H1 (cell line): Measurements from ENCODE around the gene DNAJB1. TPM values are rescaled to one million over a fixed set of nuclear protein-coding genes. Genes with fewer than 3 reads are reported as not detected.

ENCODE experiments used
- CTCF ChIA-PET: fragments of 300-600 bp; sonication (Branson Sonifier 250); formaldehyde crosslinking; loops from one replicate; lab custom pipeline; 2021; ENCODE audit not compliant: partially characterized antibody; lab: Charles Lee
- POLR2A ChIA-PET: fragments of 300-600 bp; sonication (Branson Sonifier 250); formaldehyde crosslinking; loops from one replicate; lab custom pipeline; 2021; ENCODE audit warnings: inconsistent platforms; ENCODE audit not compliant: partially characterized antibody; lab: Charles Lee
- DNase-seq, 2 experiments: peaks; one replicate each; pipeline versions ENCODE4 v3.0.0 to v3.0.0-alpha.2; 2010 to 2022; ENCODE audit warnings: low spot score in 2 of 2, low read depth in 1 of 2, mixed read lengths in 1 of 2
- FAIRE-seq: peaks from 2 replicates; lab custom pipeline; 2011; peaks lifted over from hg19 to GRCh38; lab: Jason Lieb, UNC
- H2AFZ ChIP-seq: 2 replicates; pipeline ENCODE4 v1.8.1; 2012; ENCODE audit warnings: low read length, inconsistent platforms
- H2AK5ac ChIP-seq: 2 replicates; pipeline ENCODE4 v1.6.1; 2013; ENCODE audit warnings: low read depth, low read length
- H2BK120ac ChIP-seq: replicated peaks from 2 replicates; pipeline ENCODE3; 2013; ENCODE audit warnings: low read depth, low read length, inconsistent platforms
- H2BK12ac ChIP-seq: 2 replicates; pipeline ENCODE4 v1.6.1; 2013; ENCODE audit warnings: low read depth, low read length
- H2BK15ac ChIP-seq: 2 replicates; pipeline ENCODE4 v1.6.1; 2013; ENCODE audit warnings: low read length
- H2BK20ac ChIP-seq: 2 replicates; pipeline ENCODE4 v1.6.1; 2013; ENCODE audit warnings: low read length
- H2BK5ac ChIP-seq: 2 replicates; pipeline ENCODE4 v1.6.1; 2013; ENCODE audit warnings: low read depth, low read length
- H3K14ac ChIP-seq: 2 replicates; pipeline ENCODE4 v1.6.1; 2013; ENCODE audit warnings: inconsistent platforms; ENCODE audit not compliant: insufficient read length
- H3K18ac ChIP-seq: 2 replicates; pipeline ENCODE4 v1.6.1; 2013; ENCODE audit warnings: low read length; ENCODE audit errors: extremely low read depth
- H3K23ac ChIP-seq: 2 replicates; pipeline ENCODE4 v1.6.1; 2013; ENCODE audit warnings: inconsistent platforms; ENCODE audit not compliant: insufficient read length
- H3K23me2 ChIP-seq: 2 replicates; pipeline ENCODE4 v1.6.1; 2013; ENCODE audit warnings: low read depth, low read length
- H3K27ac ChIP-seq: 2 replicates; pipeline ENCODE4 v1.6.1; 2011; ENCODE audit warnings: low read depth, low read length, inconsistent platforms
- H3K27me3 ChIP-seq, 4 experiments: replicated peaks in 1 of 4; 1 replicate in 1 of 4; 2 replicates in 3 of 4; pipeline versions ENCODE4 v1.6.1 to v1.8.1; 2011 to 2013; ENCODE audit warnings: low read length in 3 of 4, mild to moderate bottlenecking in 3 of 4, inconsistent platforms in 2 of 4, mixed read lengths in 2 of 4, moderate library complexity in 1 of 4; ENCODE audit not compliant: control insufficient read depth in 3 of 4, insufficient read depth in 3 of 4; ENCODE audit errors: extremely low read depth in 1 of 4
- H3K36me3 ChIP-seq, 4 experiments: 2 replicates each; pipeline versions ENCODE4 v1.6.1 to v1.8.1; 2011 to 2013; ENCODE audit warnings: mild to moderate bottlenecking in 4 of 4, low read length in 3 of 4, moderate library complexity in 2 of 4, control low read depth in 1 of 4, inconsistent platforms in 1 of 4; ENCODE audit not compliant: insufficient read depth in 4 of 4, control insufficient read depth in 2 of 4
- H3K4ac ChIP-seq: replicated peaks from 2 replicates; pipeline ENCODE3; 2013; ENCODE audit warnings: low read length, low read depth, mixed read lengths, inconsistent platforms; ENCODE audit not compliant: insufficient read length
- H3K4me1 ChIP-seq, 4 experiments: replicated peaks in 1 of 4; 1 replicate in 1 of 4; 2 replicates in 3 of 4; pipeline versions ENCODE4 v1.6.1 to v1.8.1; 2011 to 2013; ENCODE audit warnings: low read length in 3 of 4, inconsistent platforms in 2 of 4, mixed read lengths in 1 of 4; ENCODE audit not compliant: insufficient read depth in 4 of 4, control insufficient read depth in 3 of 4
- H3K4me2 ChIP-seq, 2 experiments: 2 replicates each; pipeline versions ENCODE4 v1.6.1 to v1.8.1; 2011 to 2013; ENCODE audit warnings: low read depth in 2 of 2, low read length in 2 of 2, control low read depth in 1 of 2, inconsistent platforms in 1 of 2, mild to moderate bottlenecking in 1 of 2; ENCODE audit not compliant: insufficient read depth in 1 of 2
- H3K4me3 ChIP-seq, 4 experiments: fragments of 200-600, 300-600 bp in 1 of 4; sonication (generic), shearing (Covaris generic), sonication (Bioruptor Twin) in 1 of 4; 2 replicates each; pipeline versions ENCODE4 v1.5.1 to v1.8.1; 2011 to 2016; ENCODE audit warnings: low read length in 4 of 4, low read depth in 3 of 4, control low read depth in 2 of 4, inconsistent platforms in 2 of 4, mild to moderate bottlenecking in 2 of 4, mixed read lengths in 1 of 4, moderate library complexity in 1 of 4; ENCODE audit not compliant: insufficient read depth in 2 of 4; ENCODE audit errors: extremely low read depth in 1 of 4
- H3K56ac ChIP-seq: replicated peaks from 2 replicates; pipeline ENCODE3; 2013; ENCODE audit warnings: low read depth, mild to moderate bottlenecking, mixed read lengths, low read length, inconsistent platforms; ENCODE audit not compliant: insufficient read length
- H3K79me1 ChIP-seq: 2 replicates; pipeline ENCODE4 v1.6.1; 2013; ENCODE audit warnings: low read depth, low read length, control low read depth
- H3K79me2 ChIP-seq, 2 experiments: 2 replicates each; pipeline versions ENCODE4 v1.6.1 to v1.8.1; 2012 to 2013; ENCODE audit warnings: low read length in 2 of 2, mild to moderate bottlenecking in 2 of 2, inconsistent platforms in 1 of 2; ENCODE audit not compliant: insufficient read depth in 2 of 2, control insufficient read depth in 1 of 2
- H3K9ac ChIP-seq, 4 experiments: replicated peaks in 1 of 4; 1 replicate in 1 of 4; 2 replicates in 3 of 4; pipeline versions ENCODE4 v1.6.1 to v1.8.1; 2011 to 2013; ENCODE audit warnings: low read depth in 3 of 4, low read length in 3 of 4, control low read depth in 2 of 4, mild to moderate bottlenecking in 2 of 4, moderate library complexity in 2 of 4, inconsistent platforms in 1 of 4; ENCODE audit errors: extremely low read depth in 1 of 4
- H3K9me3 ChIP-seq, 2 experiments: 2 replicates each; pipeline versions ENCODE4 v1.6.1 to v1.8.1; 2012 to 2013; ENCODE audit warnings: mild to moderate bottlenecking in 2 of 2, moderate library complexity in 2 of 2, control low read depth in 1 of 2, inconsistent platforms in 1 of 2, low read depth in 1 of 2, low read length in 1 of 2, mixed read lengths in 1 of 2; ENCODE audit not compliant: insufficient read depth in 2 of 2
- H4K20me1 ChIP-seq, 2 experiments: replicated peaks in 1 of 2; 2 replicates each; pipeline versions ENCODE3 to v1.8.1; 2011 to 2013; ENCODE audit warnings: inconsistent platforms in 2 of 2, low read length in 2 of 2, mild to moderate bottlenecking in 1 of 2; ENCODE audit not compliant: insufficient read depth in 2 of 2, control insufficient read depth in 1 of 2
- H4K5ac ChIP-seq: 2 replicates; pipeline ENCODE4 v1.6.1; 2013; ENCODE audit warnings: low read length, low read depth, mixed read lengths, inconsistent platforms; ENCODE audit not compliant: insufficient read length
- H4K8ac ChIP-seq: 2 replicates; pipeline ENCODE4 v1.8.0; 2013; ENCODE audit warnings: mild to moderate bottlenecking, moderate library complexity, low read length, inconsistent platforms; ENCODE audit not compliant: insufficient read depth; ENCODE audit errors: extremely low read depth
- H4K91ac ChIP-seq: replicated peaks from 2 replicates; pipeline ENCODE3; 2013; ENCODE audit warnings: low read length, mixed read lengths, inconsistent platforms; ENCODE audit not compliant: insufficient read length
- WGBS, 2 experiments: shearing (Covaris generic) in 1 of 2; methylation state at CpG; one replicate each; pipeline versions ENCODE4 v1.1.6 to v1.1.7; 2013 to 2015; ENCODE audit warnings: low lambda C conversion rate in 2 of 2, mixed read lengths in 2 of 2, inconsistent platforms in 1 of 2, low coverage in 1 of 2, missing lambda C conversion rate in 1 of 2; ENCODE audit not compliant: insufficient replicate concordance in 2 of 2, insufficient coverage in 1 of 2, insufficient read length in 1 of 2; ENCODE audit errors: extremely low coverage in 1 of 2, missing lambda C conversion rate in 1 of 2; 5-methylcytosine and 5-hydroxymethylcytosine counted together
- polyA plus RNA-seq, 7 experiments: library from polyadenylated mRNA; depleted of rRNA in 3 of 7; stranded (reverse) in 5 of 7; unstranded in 2 of 7; fragments of >200 nt in 5 of 7; fragments of 200-250 nt in 2 of 7; gene quantifications; 1 replicate in 5 of 7; 2 replicates in 1 of 7; 4 replicates in 1 of 7; pipeline versions ENCODE4 v1.2.1 to v1.2.3, GENCODE V29; 2011 to 2013; ENCODE audit warnings: missing spikeins in 2 of 7, mixed read lengths in 2 of 7
- total RNA-seq: library from RNA; stranded (reverse); fragmentation: NEBNext Ultra II Directional; extraction: Animal tissue kit (Norgen Biotek cat#: 25700); gene quantifications from 2 replicates; pipeline ENCODE4 v1.2.1, GENCODE V29; 2021

Gene DNAJB1
- total and polyA plus RNA-seq, 2 of the 8 experiments (the other 6 are each of a cell fraction or from before 2014, with no cell fraction given), result 62.9 to 64.3 TPM

DNA sequence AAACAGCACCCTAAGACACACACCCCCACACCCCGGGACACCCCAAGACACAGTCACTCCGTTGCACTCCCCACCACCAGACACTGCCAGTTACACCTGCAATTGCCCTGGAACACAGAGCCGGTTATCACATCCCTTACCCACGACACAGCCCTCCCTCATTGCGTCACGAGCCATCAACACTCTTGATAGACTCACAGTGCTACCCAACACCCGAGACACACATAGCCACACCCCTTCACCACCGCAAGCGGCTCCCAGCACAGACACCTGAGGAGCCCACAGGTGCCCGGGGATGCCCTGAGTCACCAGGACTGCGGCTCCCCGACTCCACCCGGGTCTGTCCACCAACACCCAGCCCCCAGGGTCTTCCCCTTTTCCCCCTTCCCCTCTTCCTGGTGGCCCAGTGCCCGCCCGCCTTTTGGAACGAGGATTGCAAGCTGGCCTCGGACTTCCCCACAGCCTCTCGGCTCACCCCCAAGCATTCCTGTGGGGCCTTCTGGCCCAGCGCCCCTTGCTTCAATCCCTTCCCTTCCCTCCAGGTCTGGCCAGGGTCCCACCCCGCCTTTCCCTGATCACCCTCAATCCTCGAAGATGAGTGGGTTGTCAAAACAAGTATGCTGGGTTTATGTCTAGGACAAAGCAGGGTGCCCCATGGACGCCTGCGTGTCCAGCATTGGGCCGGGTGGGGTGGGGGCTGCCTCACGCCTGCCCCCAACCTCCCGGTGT, 41.4 kb downstream of the DNAJB1 start:
- Histone ChIP-seq H2BK15ac (no peak overlapping the region), H2BK12ac (no peak overlapping the region), H4K8ac (peak overlapping the region; percentile 73; the same call in 1 of the 2 replicates), H2BK20ac (no peak overlapping the region), H3K4me3 (no peak overlapping the region), H3K14ac (no peak overlapping the region), H4K20me1 (peaks cover 0 to 6% of the 10 kb centered on the region in 2 experiments), H2AK5ac (no peak overlapping the region; the same call in 1 of the 2 replicates), H2AFZ (no peak overlapping the region), H3K4me2 (no peak overlapping the region), H3K4ac (no peak overlapping the region), H2BK120ac (no peak overlapping the region), H3K9ac (no peak overlapping the region), H3K9me3 (no peaks in the 10 kb centered on the region), H4K5ac (no peak overlapping the region), H3K56ac (no peak overlapping the region), H3K23ac (no peak overlapping the region), H3K4me1 (peaks cover 0 to 33% (median 18%) of the 10 kb centered on the region in 4 experiments; a peak in 6 of 7 replicates), H3K36me3 (peaks cover 5 to 12% (median 10%) of the 10 kb centered on the region in 4 experiments; a peak in 6 of 8 replicates), H3K18ac (no peak overlapping the region), H3K79me2 (no peaks in the 10 kb centered on the region), H3K79me1 (no peaks in the 10 kb centered on the region), H3K27ac (no peak overlapping the region), H4K91ac (peak overlapping the region; percentile 27), H3K27me3 (no peaks in the 10 kb centered on the region), H3K23me2 (peaks cover 4% of the 10 kb centered on the region), H2BK5ac (no peak overlapping the region)
- WGBS, 2 experiments, result 90% methylated on average over 24 of the region's 26 CpGs; no CpG with 5 or more reads in 1 of the 2 experiments
- ChIA-PET POLR2A (interaction anchor here (1.2 to 2.5 kb wide), 2 partner anchors 10 to 14 kb away, joined by 3 to 10 read pairs; no protein-coding TSS in a partner anchor), CTCF (interaction anchor here (0.7 to 4.7 kb wide), 3 partner anchors 10 to 77 kb away, joined by 3 to 34 read pairs (median 3); no protein-coding TSS in a partner anchor)
- DNase-seq (peak in 1 of 2 experiments; percentile 50), FAIRE-seq (no peak)
